HUES6 (cell line): ENCODE measurements around the gene KIRREL3.

Source experiments
- H3K27ac ChIP-seq: 2 replicates; pipeline ENCODE4 v1.7.0; 2013; ENCODE audit warnings: low read depth, mild to moderate bottlenecking, low read length, inconsistent platforms
- H3K27me3 ChIP-seq: 2 replicates; pipeline ENCODE4 v1.6.1; 2013; ENCODE audit warnings: low read length; ENCODE audit not compliant: control insufficient read depth, insufficient read depth
- H3K36me3 ChIP-seq: 2 replicates; pipeline ENCODE4 v1.6.1; 2013; ENCODE audit warnings: low read length; ENCODE audit not compliant: control insufficient read depth, insufficient read depth
- H3K4me1 ChIP-seq: 2 replicates; pipeline ENCODE4 v1.6.1; 2013; ENCODE audit warnings: low read length; ENCODE audit not compliant: control insufficient read depth, insufficient read depth
- H3K4me3 ChIP-seq: 2 replicates; pipeline ENCODE4 v1.5.1; 2013; ENCODE audit warnings: low read depth, low read length
- H3K9ac ChIP-seq: one replicate; pipeline ENCODE4 v1.6.1; 2013; ENCODE audit warnings: mild to moderate bottlenecking, low read length
- H3K9me3 ChIP-seq: 2 replicates; pipeline ENCODE4 v1.6.1; 2013; ENCODE audit warnings: low read depth, low read length; ENCODE audit not compliant: control insufficient read depth, insufficient read depth

Gene KIRREL3

GRCh38 chr11:126844789-126845188 lies 155.8 kb downstream of the KIRREL3 start:
- H3K9me3 ChIP-seq, result 0 out of 2 replicates have a peak, but pooled peaks cover 3% of the 10 kb centered on the region
- H3K27ac ChIP-seq, result no peak overlapping the region
- no peak overlapping the region for H3K9ac ChIP-seq
- H3K27me3 ChIP-seq, result no peaks in the 10 kb centered on the region
- H3K36me3 ChIP-seq, result no peaks in the 10 kb centered on the region
- H3K4me3 ChIP-seq, result no peak overlapping the region
- H3K4me1 ChIP-seq, result no peaks in the 10 kb centered on the region

DNA sequence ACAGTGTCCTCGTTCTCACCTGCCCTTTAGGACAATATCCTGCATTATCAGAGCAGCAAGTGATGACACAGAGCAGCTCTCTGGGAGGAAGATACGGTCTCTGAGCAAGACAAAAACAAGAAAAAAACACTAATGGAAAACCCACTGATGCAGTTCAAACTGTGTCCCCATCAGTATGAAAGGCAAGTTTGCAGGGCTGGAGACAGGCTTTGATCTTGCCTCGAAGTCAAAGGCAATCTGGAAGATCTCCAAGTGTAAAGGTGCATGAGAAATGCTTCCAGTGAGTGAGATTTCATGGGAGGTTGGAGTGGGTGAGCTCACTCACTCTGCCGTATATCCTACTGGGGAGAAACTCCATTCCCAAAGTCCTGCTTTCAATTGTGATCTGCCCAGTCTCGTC lies 157.5 kb downstream of the KIRREL3 start:
- Histone ChIP-seq H3K9me3 (0 out of 2 replicates have a peak, but pooled peaks cover 3% of the 10 kb centered on the region), H3K4me1 (no peaks in the 10 kb centered on the region; the same call in 1 of the 2 replicates), H3K27me3 (no peaks in the 10 kb centered on the region), H3K4me3 (no peak overlapping the region), H3K36me3 (no peaks in the 10 kb centered on the region), H3K27ac (no peak overlapping the region), H3K9ac (no peak overlapping the region)

GRCh38 chr11:126841999-126842398 lies 158.6 kb downstream of the KIRREL3 start:
- 0 out of 2 replicates have a peak, but pooled peaks cover 3% of the 10 kb centered on the region for H3K9me3 ChIP-seq
- H3K27ac ChIP-seq, result no peak overlapping the region
- no peaks in the 10 kb centered on the region for H3K36me3 ChIP-seq
- H3K27me3 ChIP-seq, result no peaks in the 10 kb centered on the region
- H3K4me1 ChIP-seq, result no peaks in the 10 kb centered on the region; the same call in 1 of the 2 replicates
- H3K4me3 ChIP-seq, result no peak overlapping the region
- no peak overlapping the region for H3K9ac ChIP-seq

DNA sequence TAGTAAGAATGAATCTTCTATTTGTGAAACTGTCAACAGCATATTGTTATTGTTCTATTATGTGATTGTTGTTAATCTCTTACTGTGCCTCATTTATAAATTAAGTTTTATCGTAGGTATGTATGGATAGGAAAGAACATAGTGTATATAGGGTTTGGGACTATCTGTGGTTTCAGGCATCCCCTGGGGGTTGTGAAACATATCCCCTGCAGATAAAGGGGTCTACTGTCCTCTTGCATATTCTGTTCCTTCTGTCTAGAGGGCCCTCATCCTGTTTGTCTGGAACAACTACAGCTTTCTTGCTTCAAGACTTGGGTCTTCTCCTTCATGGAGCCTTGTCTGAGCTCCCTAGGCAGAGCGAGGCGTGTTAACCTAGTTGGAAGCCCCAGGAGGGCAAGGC lies 159.6 kb downstream of the KIRREL3 start:
- Histone ChIP-seq H3K4me1 (no peaks in the 10 kb centered on the region; the same call in 1 of the 2 replicates), H3K4me3 (no peak overlapping the region), H3K36me3 (no peaks in the 10 kb centered on the region), H3K27me3 (no peaks in the 10 kb centered on the region), H3K27ac (no peak overlapping the region), H3K9me3 (peaks cover 10% of the 10 kb centered on the region; the same call in 1 of the 2 replicates), H3K9ac (no peak overlapping the region)

DNA sequence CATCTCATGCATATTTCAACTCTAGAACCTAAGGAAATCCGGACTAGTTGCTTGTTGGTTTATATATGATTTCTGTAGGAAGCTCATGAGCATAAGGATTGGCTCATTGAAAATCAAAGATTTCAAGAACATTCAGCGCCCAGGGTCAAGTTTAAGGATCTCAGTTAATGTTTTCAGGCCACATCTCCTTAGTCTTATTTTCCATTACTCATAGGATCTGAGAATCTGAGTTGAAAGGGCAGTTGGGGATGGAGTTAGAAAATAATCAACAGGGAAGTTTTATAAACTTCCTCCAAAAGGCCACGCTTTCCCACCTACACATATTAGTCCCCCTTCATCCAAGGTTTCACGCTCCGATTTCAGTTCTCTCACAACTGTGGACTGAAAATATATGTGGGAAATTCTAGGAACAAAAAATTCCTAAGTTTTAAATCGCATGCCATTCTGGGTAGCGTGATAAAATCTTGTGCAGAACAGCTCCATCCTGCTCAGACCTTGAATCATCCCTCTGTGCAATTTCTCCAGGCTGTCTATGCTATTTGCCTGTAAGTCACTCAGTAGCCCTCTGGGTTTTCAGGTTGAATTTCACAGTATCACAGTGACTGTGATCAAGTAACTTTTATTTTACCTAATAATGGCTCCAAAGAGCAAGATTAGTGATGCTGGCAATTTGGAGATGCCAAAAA lies 160.2 kb downstream of the KIRREL3 start:
- H3K9me3 ChIP-seq, result peaks cover 16% of the 10 kb centered on the region; the same call in 1 of the 2 replicates
- H3K4me1 ChIP-seq, result no peaks in the 10 kb centered on the region; the same call in 1 of the 2 replicates
- H3K4me3 ChIP-seq, result no peak overlapping the region
- no peak overlapping the region for H3K27ac ChIP-seq
- no peaks in the 10 kb centered on the region for H3K36me3 ChIP-seq
- H3K9ac ChIP-seq, result no peak overlapping the region
- no peaks in the 10 kb centered on the region for H3K27me3 ChIP-seq

DNA sequence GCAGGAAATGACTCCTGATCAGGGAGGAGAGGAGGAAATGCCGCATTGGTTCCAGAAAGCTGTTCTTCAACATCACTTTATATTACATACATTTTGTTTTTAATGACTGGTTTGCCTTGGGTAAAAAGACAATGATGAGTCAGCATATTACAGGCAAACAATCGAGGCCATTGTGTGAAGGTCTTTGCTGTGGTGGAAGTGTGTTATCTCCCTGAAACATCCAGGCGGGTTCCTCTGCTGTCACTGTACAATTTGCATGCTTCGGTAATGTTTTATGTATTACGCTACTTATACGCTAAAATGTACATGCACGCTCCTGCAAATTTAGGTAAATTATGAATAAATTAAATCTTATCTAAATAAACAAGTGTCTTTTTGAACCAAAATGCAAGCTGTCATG lies 161.1 kb downstream of the KIRREL3 start:
- no peak overlapping the region for H3K27ac ChIP-seq
- no peaks in the 10 kb centered on the region for H3K27me3 ChIP-seq
- peaks cover 13% of the 10 kb centered on the region; the same call in 1 of the 2 replicates for H3K9me3 ChIP-seq
- H3K4me1 ChIP-seq, result no peaks in the 10 kb centered on the region; the same call in 1 of the 2 replicates
- no peak overlapping the region for H3K4me3 ChIP-seq
- no peaks in the 10 kb centered on the region for H3K36me3 ChIP-seq
- no peak overlapping the region for H3K9ac ChIP-seq

GRCh38 chr11:126838779-126839178 lies 161.8 kb downstream of the KIRREL3 start:
- Histone ChIP-seq H3K9ac (no peak overlapping the region), H3K27me3 (no peaks in the 10 kb centered on the region), H3K4me3 (no peak overlapping the region), H3K27ac (no peak overlapping the region), H3K36me3 (no peaks in the 10 kb centered on the region), H3K9me3 (peaks cover 13% of the 10 kb centered on the region; the same call in 1 of the 2 replicates), H3K4me1 (no peaks in the 10 kb centered on the region; the same call in 1 of the 2 replicates)

- Histone ChIP-seq H3K4me3 (no peak overlapping the region), H3K27ac (no peak overlapping the region), H3K9ac (no peak overlapping the region), H3K9me3 (peaks cover 13% of the 10 kb centered on the region; the same call in 1 of the 2 replicates), H3K4me1 (no peaks in the 10 kb centered on the region; the same call in 1 of the 2 replicates), H3K36me3 (no peaks in the 10 kb centered on the region), H3K27me3 (no peaks in the 10 kb centered on the region)
These were observed 163.0 kb downstream of the KIRREL3 start for GRCh38 chr11:126837581-126837980.

DNA sequence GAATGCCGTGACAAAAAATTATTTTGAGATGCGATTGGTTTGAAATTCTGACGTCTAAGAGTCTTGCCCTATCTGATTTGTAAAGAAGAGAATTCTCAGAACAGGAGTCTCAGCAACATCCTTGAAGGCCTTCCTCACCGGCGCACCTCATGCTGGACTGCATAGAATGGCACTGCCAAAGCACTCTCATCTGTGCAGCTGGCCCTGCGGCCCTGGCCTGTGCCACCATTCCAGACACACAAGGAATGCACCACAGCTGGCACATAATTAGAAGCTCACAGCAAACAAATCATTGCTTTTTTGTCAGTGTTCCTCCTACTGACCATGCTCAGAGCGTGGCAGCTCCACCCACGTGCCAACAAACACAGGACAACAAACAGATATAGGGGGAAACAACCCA lies 166.0 kb downstream of the KIRREL3 start:
- Histone ChIP-seq H3K27ac (no peak overlapping the region), H3K36me3 (no peaks in the 10 kb centered on the region), H3K9me3 (peaks cover 13% of the 10 kb centered on the region; the same call in 1 of the 2 replicates), H3K9ac (no peak overlapping the region), H3K27me3 (no peaks in the 10 kb centered on the region), H3K4me1 (no peaks in the 10 kb centered on the region; the same call in 1 of the 2 replicates), H3K4me3 (no peak overlapping the region)

DNA sequence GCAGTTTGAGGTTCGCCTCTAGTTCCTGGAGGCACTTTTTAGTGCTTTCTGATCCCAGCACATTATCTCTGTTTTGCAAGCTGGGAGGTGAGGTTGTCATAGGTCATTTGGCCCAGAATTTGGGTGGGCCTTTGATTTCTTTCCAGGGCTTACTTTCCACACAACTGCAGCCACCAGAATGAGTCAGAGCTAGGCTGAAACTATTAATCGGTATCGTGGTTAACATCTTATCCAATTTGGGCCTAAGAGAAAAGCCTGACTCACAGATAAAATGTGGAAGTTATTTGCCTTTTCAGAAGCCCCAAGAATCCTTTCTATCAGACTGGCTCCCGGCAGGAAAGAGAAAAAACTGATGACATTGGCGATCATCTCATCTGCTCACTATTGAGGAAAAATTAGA lies 166.4 kb downstream of the KIRREL3 start:
- H3K4me3 ChIP-seq, result no peak overlapping the region
- peaks cover 13% of the 10 kb centered on the region; the same call in 1 of the 2 replicates for H3K9me3 ChIP-seq
- no peak overlapping the region for H3K27ac ChIP-seq
- H3K36me3 ChIP-seq, result no peaks in the 10 kb centered on the region
- no peaks in the 10 kb centered on the region; the same call in 1 of the 2 replicates for H3K4me1 ChIP-seq
- H3K27me3 ChIP-seq, result no peaks in the 10 kb centered on the region
- no peak overlapping the region for H3K9ac ChIP-seq

DNA sequence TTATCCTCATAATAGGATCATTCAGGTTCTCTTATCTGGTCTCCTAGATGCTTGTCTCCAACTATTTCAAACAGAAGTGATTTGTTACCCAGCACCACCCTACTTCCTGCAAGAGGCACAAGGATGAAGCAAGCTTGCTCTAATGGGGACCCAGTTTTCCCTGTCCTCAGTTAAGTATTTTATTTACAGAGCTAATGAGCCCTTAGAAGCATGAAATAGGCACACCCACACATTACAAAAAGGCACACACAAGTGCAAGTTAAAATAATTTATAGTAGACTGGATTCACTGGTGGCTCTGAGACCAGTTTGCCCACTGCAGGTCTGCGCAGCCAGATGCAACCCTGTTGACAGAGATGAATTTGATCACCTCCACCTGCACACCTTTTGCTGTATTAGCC lies 167.5 kb downstream of the KIRREL3 start:
- Histone ChIP-seq H3K4me1 (no peaks in the 10 kb centered on the region), H3K4me3 (no peak overlapping the region), H3K36me3 (no peaks in the 10 kb centered on the region), H3K27ac (no peak overlapping the region), H3K9ac (no peak overlapping the region), H3K27me3 (no peaks in the 10 kb centered on the region), H3K9me3 (peaks cover 13% of the 10 kb centered on the region; the same call in 1 of the 2 replicates)
